ENCODE measurements around the gene MND1. TPM values are rescaled to one million over a fixed set of nuclear protein-coding genes. Genes with fewer than 3 reads are reported as not detected.

The MND1 gene
- polyA plus RNA-seq, 2 donors, result 3.4 to 4.6 TPM

- Histone ChIP-seq H3K27ac (ENCODE audit: low read depth in 2 of 2, low read length in 1 of 2) (no peak overlapping the region), H3K4me1 (ENCODE audit: control insufficient read depth in 2 of 2, insufficient read depth in 2 of 2, low read length in 1 of 2) (no peaks in the 10 kb centered on the region), H3K9me3 (ENCODE audit: control insufficient read depth in 2 of 2, insufficient read depth in 1 of 2, low read depth in 1 of 2, low read length in 1 of 2) (no peaks in the 10 kb centered on the region), H3K27me3 (ENCODE audit: control insufficient read depth in 1 of 2, insufficient read depth in 2 of 2, low read length in 2 of 2) (no peaks in the 10 kb centered on the region), H3K4me3 (ENCODE audit: low read depth in 1 of 2, low read length in 2 of 2) (no peak overlapping the region), H3K36me3 (ENCODE audit: control insufficient read depth in 2 of 2, insufficient read depth in 2 of 2, low read length in 1 of 2) (no peaks in the 10 kb centered on the region)
- WGBS, 2 donors, result 74 to 89% methylated on average over 1 of the region's 1 CpG
Observed at GRCh38 chr4:153367092-153367491, 22.6 kb downstream of the MND1 start.

- no peaks in the 10 kb centered on the region for H3K9me3 ChIP-seq (ENCODE audit: control insufficient read depth in 2 of 2, insufficient read depth in 1 of 2, low read depth in 1 of 2, low read length in 1 of 2)
- H3K36me3 ChIP-seq (ENCODE audit: control insufficient read depth in 2 of 2, insufficient read depth in 2 of 2, low read length in 1 of 2), result no peaks in the 10 kb centered on the region
- WGBS, 2 donors, result 83 to 100% methylated on average over 1 of the region's 1 CpG
- H3K4me1 ChIP-seq (ENCODE audit: control insufficient read depth in 2 of 2, insufficient read depth in 2 of 2, low read length in 1 of 2), result no peaks in the 10 kb centered on the region
- no peaks in the 10 kb centered on the region for H3K27me3 ChIP-seq (ENCODE audit: control insufficient read depth in 1 of 2, insufficient read depth in 2 of 2, low read length in 2 of 2)
- H3K27ac ChIP-seq (ENCODE audit: low read depth in 2 of 2, low read length in 1 of 2), result no peak overlapping the region
- no peak overlapping the region for H3K4me3 ChIP-seq (ENCODE audit: low read depth in 1 of 2, low read length in 2 of 2)
Observed at GRCh38 chr4:153369021-153369420, 24.5 kb downstream of the MND1 start.

- Histone ChIP-seq H3K4me1 (ENCODE audit: control insufficient read depth in 2 of 2, insufficient read depth in 2 of 2, low read length in 1 of 2) (no peaks in the 10 kb centered on the region), H3K9me3 (ENCODE audit: control insufficient read depth in 2 of 2, insufficient read depth in 1 of 2, low read depth in 1 of 2, low read length in 1 of 2) (no peaks in the 10 kb centered on the region), H3K36me3 (ENCODE audit: control insufficient read depth in 2 of 2, insufficient read depth in 2 of 2, low read length in 1 of 2) (no peaks in the 10 kb centered on the region), H3K4me3 (ENCODE audit: low read depth in 1 of 2, low read length in 2 of 2) (no peak overlapping the region), H3K27me3 (ENCODE audit: control insufficient read depth in 1 of 2, insufficient read depth in 2 of 2, low read length in 2 of 2) (no peaks in the 10 kb centered on the region), H3K27ac (ENCODE audit: low read depth in 2 of 2, low read length in 1 of 2) (no peak overlapping the region)
- 85 to 89% methylated on average over 6 of the region's 6 CpGs for WGBS, 2 donors
Observed at GRCh38 chr4:153371701-153372234, 27.3 kb downstream of the MND1 start.

GRCh38 chr4:153372967-153373562, 28.6 kb downstream of the MND1 start:
- no peaks in the 10 kb centered on the region for H3K27me3 ChIP-seq (ENCODE audit: control insufficient read depth in 1 of 2, insufficient read depth in 2 of 2, low read length in 2 of 2)
- H3K27ac ChIP-seq (ENCODE audit: low read depth in 2 of 2, low read length in 1 of 2), result no peak overlapping the region
- H3K9me3 ChIP-seq (ENCODE audit: control insufficient read depth in 2 of 2, insufficient read depth in 1 of 2, low read depth in 1 of 2, low read length in 1 of 2), result no peaks in the 10 kb centered on the region
- H3K4me3 ChIP-seq (ENCODE audit: low read depth in 1 of 2, low read length in 2 of 2), result no peak overlapping the region
- WGBS, 2 donors, result 80 to 84% methylated on average over 1 of the region's 1 CpG
- no peaks in the 10 kb centered on the region for H3K36me3 ChIP-seq (ENCODE audit: control insufficient read depth in 2 of 2, insufficient read depth in 2 of 2, low read length in 1 of 2)
- H3K4me1 ChIP-seq (ENCODE audit: control insufficient read depth in 2 of 2, insufficient read depth in 2 of 2, low read length in 1 of 2), result no peaks in the 10 kb centered on the region

GRCh38 chr4:153374442-153374841, 30.0 kb downstream of the MND1 start:
- Histone ChIP-seq H3K27me3 (ENCODE audit: control insufficient read depth in 1 of 2, insufficient read depth in 2 of 2, low read length in 2 of 2) (no peaks in the 10 kb centered on the region), H3K4me1 (ENCODE audit: control insufficient read depth in 2 of 2, insufficient read depth in 2 of 2, low read length in 1 of 2) (no peaks in the 10 kb centered on the region), H3K9me3 (ENCODE audit: control insufficient read depth in 2 of 2, insufficient read depth in 1 of 2, low read depth in 1 of 2, low read length in 1 of 2) (no peaks in the 10 kb centered on the region), H3K4me3 (ENCODE audit: low read depth in 1 of 2, low read length in 2 of 2) (no peak overlapping the region), H3K27ac (ENCODE audit: low read depth in 2 of 2, low read length in 1 of 2) (no peak overlapping the region), H3K36me3 (ENCODE audit: control insufficient read depth in 2 of 2, insufficient read depth in 2 of 2, low read length in 1 of 2) (no peaks in the 10 kb centered on the region)
- WGBS, 2 donors, result 69 to 75% methylated on average over 2 of the region's 2 CpGs

GRCh38 chr4:153375303-153375702, 30.8 kb downstream of the MND1 start:
- Histone ChIP-seq H3K4me3 (ENCODE audit: low read depth in 1 of 2, low read length in 2 of 2) (no peak overlapping the region), H3K27me3 (ENCODE audit: control insufficient read depth in 1 of 2, insufficient read depth in 2 of 2, low read length in 2 of 2) (no peaks in the 10 kb centered on the region), H3K4me1 (ENCODE audit: control insufficient read depth in 2 of 2, insufficient read depth in 2 of 2, low read length in 1 of 2) (no peaks in the 10 kb centered on the region), H3K36me3 (ENCODE audit: control insufficient read depth in 2 of 2, insufficient read depth in 2 of 2, low read length in 1 of 2) (no peaks in the 10 kb centered on the region), H3K9me3 (ENCODE audit: control insufficient read depth in 2 of 2, insufficient read depth in 1 of 2, low read depth in 1 of 2, low read length in 1 of 2) (no peaks in the 10 kb centered on the region), H3K27ac (ENCODE audit: low read depth in 2 of 2, low read length in 1 of 2) (no peak overlapping the region)
- 77 to 97% methylated on average over 1 of the region's 1 CpG for WGBS, 2 donors

- 79 to 82% methylated on average over 4 of the region's 4 CpGs for WGBS, 2 donors
Observed at GRCh38 chr4:153383131-153383530, 38.6 kb downstream of the MND1 start.

GRCh38 chr4:153384160-153384559, 39.7 kb downstream of the MND1 start:
- no peak overlapping the region for H3K27ac ChIP-seq (ENCODE audit: low read depth in 2 of 2, low read length in 1 of 2)
- H3K4me3 ChIP-seq (ENCODE audit: low read depth in 1 of 2, low read length in 2 of 2), result no peak overlapping the region
- H3K27me3 ChIP-seq (ENCODE audit: control insufficient read depth in 1 of 2, insufficient read depth in 2 of 2, low read length in 2 of 2), result no peaks in the 10 kb centered on the region
- 97 to 100% methylated on average over 1 of the region's 1 CpG for WGBS, 2 donors
- H3K4me1 ChIP-seq (ENCODE audit: control insufficient read depth in 2 of 2, insufficient read depth in 2 of 2, low read length in 1 of 2), result no peaks in the 10 kb centered on the region
- H3K36me3 ChIP-seq (ENCODE audit: control insufficient read depth in 2 of 2, insufficient read depth in 2 of 2, low read length in 1 of 2), result no peaks in the 10 kb centered on the region
- H3K9me3 ChIP-seq (ENCODE audit: control insufficient read depth in 2 of 2, insufficient read depth in 1 of 2, low read depth in 1 of 2, low read length in 1 of 2), result no peaks in the 10 kb centered on the region

More at GRCh38 chr4:153383131-153383530, 38.6 kb downstream of the MND1 start:
- Histone ChIP-seq H3K4me3 (ENCODE audit: low read depth in 1 of 2, low read length in 2 of 2) (no peak overlapping the region), H3K36me3 (ENCODE audit: control insufficient read depth in 2 of 2, insufficient read depth in 2 of 2, low read length in 1 of 2) (no peaks in the 10 kb centered on the region), H3K9me3 (ENCODE audit: control insufficient read depth in 2 of 2, insufficient read depth in 1 of 2, low read depth in 1 of 2, low read length in 1 of 2) (no peaks in the 10 kb centered on the region), H3K27ac (ENCODE audit: low read depth in 2 of 2, low read length in 1 of 2) (no peak overlapping the region), H3K27me3 (ENCODE audit: control insufficient read depth in 1 of 2, insufficient read depth in 2 of 2, low read length in 2 of 2) (no peaks in the 10 kb centered on the region), H3K4me1 (ENCODE audit: control insufficient read depth in 2 of 2, insufficient read depth in 2 of 2, low read length in 1 of 2) (no peaks in the 10 kb centered on the region)

- H3K27ac ChIP-seq (ENCODE audit: low read depth in 2 of 2, low read length in 1 of 2), result no peak overlapping the region
- WGBS, 2 donors, result 83 to 89% methylated on average over 2 of the region's 2 CpGs
- H3K4me3 ChIP-seq (ENCODE audit: low read depth in 1 of 2, low read length in 2 of 2), result no peak overlapping the region
- no peaks in the 10 kb centered on the region for H3K4me1 ChIP-seq (ENCODE audit: control insufficient read depth in 2 of 2, insufficient read depth in 2 of 2, low read length in 1 of 2)
- H3K27me3 ChIP-seq (ENCODE audit: control insufficient read depth in 1 of 2, insufficient read depth in 2 of 2, low read length in 2 of 2), result no peaks in the 10 kb centered on the region
- no peaks in the 10 kb centered on the region for H3K36me3 ChIP-seq (ENCODE audit: control insufficient read depth in 2 of 2, insufficient read depth in 2 of 2, low read length in 1 of 2)
- H3K9me3 ChIP-seq (ENCODE audit: control insufficient read depth in 2 of 2, insufficient read depth in 1 of 2, low read depth in 1 of 2, low read length in 1 of 2), result no peaks in the 10 kb centered on the region
Observed at GRCh38 chr4:153385784-153386183, 41.3 kb downstream of the MND1 start.

GRCh38 chr4:153387981-153388380, 43.5 kb downstream of the MND1 start:
- WGBS, 2 donors, result 71 to 81% methylated on average over 4 of the region's 4 CpGs
- Histone ChIP-seq H3K27ac (ENCODE audit: low read depth in 2 of 2, low read length in 1 of 2) (no peak overlapping the region), H3K4me1 (ENCODE audit: control insufficient read depth in 2 of 2, insufficient read depth in 2 of 2, low read length in 1 of 2) (no peaks in the 10 kb centered on the region), H3K36me3 (ENCODE audit: control insufficient read depth in 2 of 2, insufficient read depth in 2 of 2, low read length in 1 of 2) (no peaks in the 10 kb centered on the region), H3K27me3 (ENCODE audit: control insufficient read depth in 1 of 2, insufficient read depth in 2 of 2, low read length in 2 of 2) (no peaks in the 10 kb centered on the region), H3K4me3 (ENCODE audit: low read depth in 1 of 2, low read length in 2 of 2) (no peak overlapping the region), H3K9me3 (ENCODE audit: control insufficient read depth in 2 of 2, insufficient read depth in 1 of 2, low read depth in 1 of 2, low read length in 1 of 2) (no peaks in the 10 kb centered on the region)
